H9 (cell line): ENCODE measurements around the gene FCER1G. TPM values are rescaled to one million over a fixed set of nuclear protein-coding genes. Genes with fewer than 3 reads are reported as not detected.

ENCODE experiments used
- DNase-seq: peaks from one replicate; pipeline ENCODE4 v3.0.0-alpha.2; 2017
- H2AFZ ChIP-seq: one replicate; pipeline ENCODE4 v1.6.1; 2013; ENCODE audit warnings: mild to moderate bottlenecking, low read length, control low read depth, moderate library complexity
- H2AK5ac ChIP-seq: 2 replicates; pipeline ENCODE4 v1.6.1; 2013; ENCODE audit warnings: low read length, control low read depth, mixed read lengths; ENCODE audit not compliant: insufficient read length
- H2BK120ac ChIP-seq: one replicate; pipeline ENCODE4 v1.6.1; 2013; ENCODE audit warnings: low read depth, mild to moderate bottlenecking, low read length, control low read depth, inconsistent platforms; ENCODE audit not compliant: poor library complexity, severe bottlenecking
- H2BK12ac ChIP-seq: 2 replicates; pipeline ENCODE4 v1.6.1; 2013; ENCODE audit warnings: low read length, control low read depth, mixed read lengths, low read depth; ENCODE audit not compliant: insufficient read length
- H2BK15ac ChIP-seq: 2 replicates; pipeline ENCODE4 v1.6.1; 2013; ENCODE audit warnings: low read depth, low read length, control low read depth
- H2BK20ac ChIP-seq: one replicate; pipeline ENCODE4 v1.6.1; 2013; ENCODE audit warnings: low read depth, mild to moderate bottlenecking, low read length, control low read depth, inconsistent platforms; ENCODE audit not compliant: poor library complexity, severe bottlenecking
- H2BK5ac ChIP-seq: 2 replicates; pipeline ENCODE4 v1.6.1; 2013; ENCODE audit warnings: low read length, control low read depth, mixed read lengths; ENCODE audit not compliant: insufficient read length
- H3K14ac ChIP-seq: 2 replicates; pipeline ENCODE4 v1.6.1; 2013; ENCODE audit warnings: low read length, control low read depth; ENCODE audit not compliant: insufficient read depth
- H3K18ac ChIP-seq: 2 replicates; pipeline ENCODE4 v1.6.1; 2013; ENCODE audit warnings: low read depth, mild to moderate bottlenecking, mixed read lengths, low read length, control low read depth; ENCODE audit not compliant: insufficient read length
- H3K23ac ChIP-seq: 2 replicates; pipeline ENCODE4 v1.6.1; 2013; ENCODE audit warnings: low read length, control low read depth, mixed read lengths, low read depth; ENCODE audit not compliant: insufficient read length
- H3K23me2 ChIP-seq: 2 replicates; pipeline ENCODE4 v1.6.1; 2013; ENCODE audit warnings: low read depth, mild to moderate bottlenecking, mixed read lengths, low read length, control low read depth; ENCODE audit not compliant: insufficient read length, poor library complexity, severe bottlenecking
- H3K27ac ChIP-seq: 2 replicates; pipeline ENCODE4 v1.5.1; 2013; ENCODE audit warnings: low read length, control low read depth, mixed read lengths, low read depth; ENCODE audit not compliant: insufficient read length
- H3K27me3 ChIP-seq: 2 replicates; pipeline ENCODE4 v1.6.1; 2013; ENCODE audit warnings: low read length, control low read depth, inconsistent platforms; ENCODE audit not compliant: insufficient read depth
- H3K4ac ChIP-seq: 2 replicates; pipeline ENCODE4 v1.6.1; 2013; ENCODE audit warnings: low read depth, mild to moderate bottlenecking, control low read depth, inconsistent platforms, low read length, moderate library complexity
- H3K4me1 ChIP-seq: 2 replicates; pipeline ENCODE4 v1.6.1; 2013; ENCODE audit warnings: low read length, control low read depth, inconsistent platforms; ENCODE audit not compliant: insufficient read depth
- H3K4me2 ChIP-seq: 2 replicates; pipeline ENCODE4 v1.6.1; 2013; ENCODE audit warnings: low read length, control low read depth, mixed read lengths; ENCODE audit not compliant: insufficient read length, insufficient read depth
- H3K56ac ChIP-seq: 2 replicates; pipeline ENCODE4 v1.6.1; 2013; ENCODE audit warnings: low read depth, mild to moderate bottlenecking, mixed read lengths, low read length, control low read depth; ENCODE audit not compliant: insufficient read length
- H3K79me1 ChIP-seq: 2 replicates; pipeline ENCODE4 v1.6.1; 2013; ENCODE audit warnings: low read depth, mild to moderate bottlenecking, moderate library complexity, low read length, control low read depth, inconsistent platforms; ENCODE audit not compliant: insufficient read depth, poor library complexity, severe bottlenecking
- H3K79me2 ChIP-seq: 2 replicates; pipeline ENCODE4 v1.6.1; 2013; ENCODE audit warnings: low read length, control low read depth, inconsistent platforms; ENCODE audit not compliant: insufficient read depth
- H3K9ac ChIP-seq: 2 replicates; pipeline ENCODE4 v1.6.1; 2013; ENCODE audit warnings: low read length, control low read depth, mixed read lengths; ENCODE audit not compliant: insufficient read length; ENCODE audit errors: extremely low read depth
- H3K9me3 ChIP-seq: one replicate; pipeline ENCODE4 v1.6.1; 2013; ENCODE audit warnings: low read depth, low read length, inconsistent platforms; ENCODE audit not compliant: control insufficient read depth
- H3T11ph ChIP-seq: one replicate; pipeline ENCODE4 v1.6.1; 2013; ENCODE audit warnings: mild to moderate bottlenecking, low read length, control low read depth, inconsistent platforms
- H4K20me1 ChIP-seq: one replicate; pipeline ENCODE4 v1.6.1; 2013; ENCODE audit not compliant: control insufficient read depth, insufficient read length, insufficient read depth
- H4K5ac ChIP-seq: 2 replicates; pipeline ENCODE4 v1.6.1; 2013; ENCODE audit warnings: low read depth, mild to moderate bottlenecking, mixed read lengths, low read length, control low read depth; ENCODE audit not compliant: insufficient read length
- H4K8ac ChIP-seq: replicated peaks from 2 replicates; pipeline ENCODE4 v1.6.1; 2013; ENCODE audit warnings: low read length, control low read depth, mixed read lengths, low read depth; ENCODE audit not compliant: insufficient read length
- H4K91ac ChIP-seq: 2 replicates; pipeline ENCODE4 v1.6.1; 2013; ENCODE audit warnings: low read depth, mild to moderate bottlenecking, moderate library complexity, mixed read lengths, low read length, control low read depth; ENCODE audit not compliant: insufficient read length
- H3K27ac Mint-ChIP-seq, 3 experiments: 2 replicates in 2 of 3; 3 replicates in 1 of 3; pipeline ENCODE4 v1.8.0; 2020 to 2021; ENCODE audit warnings: mixed read lengths in 3 of 3, mild to moderate bottlenecking in 1 of 3, moderate library complexity in 1 of 3
- H3K27me3 Mint-ChIP-seq: 2 replicates; pipeline ENCODE4 v1.8.0; 2021; ENCODE audit warnings: low read depth, mild to moderate bottlenecking, moderate library complexity, mixed read lengths
- H3K36me3 Mint-ChIP-seq, 3 experiments: 2 replicates in 2 of 3; 3 replicates in 1 of 3; pipeline ENCODE4 v1.8.0; 2020 to 2021; ENCODE audit warnings: low read depth in 3 of 3, mixed read lengths in 3 of 3; ENCODE audit not compliant: insufficient read depth in 1 of 3
- H3K4me1 Mint-ChIP-seq, 2 experiments: 2 replicates each; pipeline ENCODE4 v1.8.0; 2020; ENCODE audit warnings: mixed read lengths in 2 of 2
- H3K4me3 Mint-ChIP-seq, 2 experiments: 2 replicates in 1 of 2; 3 replicates in 1 of 2; pipeline ENCODE4 v1.8.0; 2020 to 2021; ENCODE audit warnings: mild to moderate bottlenecking in 2 of 2, mixed read lengths in 2 of 2, moderate library complexity in 1 of 2
- H3K9me3 Mint-ChIP-seq, 2 experiments: 2 replicates in 1 of 2; 3 replicates in 1 of 2; pipeline ENCODE4 v1.8.0; 2020; ENCODE audit warnings: mild to moderate bottlenecking in 2 of 2, mixed read lengths in 2 of 2, moderate library complexity in 1 of 2
- WGBS: extraction: QIAGEN DNeasy Blood & Tissue Kit; methylation state at CpG from one replicate; pipeline ENCODE4 v1.1.7; 2013; ENCODE audit warnings: missing lambda C conversion rate, low lambda C conversion rate, mixed read lengths; ENCODE audit not compliant: insufficient read length; ENCODE audit errors: extremely low coverage; 5-methylcytosine and 5-hydroxymethylcytosine counted together
- total RNA-seq: library from RNA; stranded (reverse); gene quantifications from 2 replicates; pipeline ENCODE4 v1.2.1, GENCODE V29; 2021
- TF ChIP-seq, protein P1 (sequence below): fragments of 200-600 bp; sonication (generic); conservative IDR thresholded peaks from 3 replicates; pipeline ENCODE4 v1.8.0; 2021; ENCODE audit warnings: antibody characterized with exemption, mild to moderate bottlenecking

FCER1G gene
- total RNA-seq, 1 experiment from 2014 or later, result 0.90 TPM

DNA sequence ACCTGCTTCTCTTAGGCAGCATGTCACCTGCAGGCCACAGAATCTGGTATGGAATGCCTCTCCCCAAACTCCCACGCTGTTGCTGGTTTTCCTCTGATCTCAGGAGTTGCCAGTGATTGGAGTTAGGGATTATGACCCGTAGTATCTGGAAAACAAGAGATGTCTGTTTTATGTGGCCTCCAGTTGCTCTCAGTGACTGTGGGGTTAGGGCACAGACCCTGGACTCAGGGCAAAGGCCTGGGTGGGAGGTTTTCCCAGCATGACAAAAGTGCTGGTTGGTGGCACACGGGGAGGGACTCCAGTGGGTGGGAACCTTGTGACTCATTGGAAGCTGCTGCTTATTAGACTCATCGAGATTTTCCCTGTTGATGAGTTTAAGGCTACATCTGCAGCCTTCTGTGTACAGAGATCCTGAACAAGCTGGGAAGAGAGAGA lies 23.0 kb downstream of the FCER1G start, which contains the start of gene NR1I3:
Gene NR1I3 (minus strand): TSS at position 165 of the 435 bp plus-strand sequence. CDS start 1,638 bp downstream, outside the sequence.
- H2AK5ac ChIP-seq, result no peak within 1 kb of the TSS
- H2BK20ac ChIP-seq, result no peak within 1 kb of the TSS
- no peak within 1 kb of the TSS for H3T11ph ChIP-seq
- no peak within 1 kb of the TSS for H2AFZ ChIP-seq
- H2BK12ac ChIP-seq, result no peak within 1 kb of the TSS
- no peak within 1 kb of the TSS for H3K23ac ChIP-seq
- no peak within 1 kb of the TSS for H4K5ac ChIP-seq
- H3K79me1 ChIP-seq, result no peaks in the 10 kb centered on the region
- no peak for DNase-seq
- Mint-ChIP-seq H3K27ac (peak within 1 kb of the TSS in 2 of 3 experiments; percentile 32 to 54; a peak in 3 of 7 replicates), H3K36me3 (no peaks in the 10 kb centered on the region), H3K4me1 (peaks cover 0 to 5% of the 10 kb centered on the region in 2 experiments; a peak in 1 of 4 replicates), H3K4me3 (no peak within 1 kb of the TSS), H3K9me3 (no peaks in the 10 kb centered on the region), H3K27me3 (no peaks in the 10 kb centered on the region; the same call in 1 of the 2 replicates)
- no peak within 1 kb of the TSS for H3K56ac ChIP-seq
- TF ChIP-seq, protein P1, sequence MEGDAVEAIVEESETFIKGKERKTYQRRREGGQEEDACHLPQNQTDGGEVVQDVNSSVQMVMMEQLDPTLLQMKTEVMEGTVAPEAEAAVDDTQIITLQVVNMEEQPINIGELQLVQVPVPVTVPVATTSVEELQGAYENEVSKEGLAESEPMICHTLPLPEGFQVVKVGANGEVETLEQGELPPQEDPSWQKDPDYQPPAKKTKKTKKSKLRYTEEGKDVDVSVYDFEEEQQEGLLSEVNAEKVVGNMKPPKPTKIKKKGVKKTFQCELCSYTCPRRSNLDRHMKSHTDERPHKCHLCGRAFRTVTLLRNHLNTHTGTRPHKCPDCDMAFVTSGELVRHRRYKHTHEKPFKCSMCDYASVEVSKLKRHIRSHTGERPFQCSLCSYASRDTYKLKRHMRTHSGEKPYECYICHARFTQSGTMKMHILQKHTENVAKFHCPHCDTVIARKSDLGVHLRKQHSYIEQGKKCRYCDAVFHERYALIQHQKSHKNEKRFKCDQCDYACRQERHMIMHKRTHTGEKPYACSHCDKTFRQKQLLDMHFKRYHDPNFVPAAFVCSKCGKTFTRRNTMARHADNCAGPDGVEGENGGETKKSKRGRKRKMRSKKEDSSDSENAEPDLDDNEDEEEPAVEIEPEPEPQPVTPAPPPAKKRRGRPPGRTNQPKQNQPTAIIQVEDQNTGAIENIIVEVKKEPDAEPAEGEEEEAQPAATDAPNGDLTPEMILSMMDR, result no peak
- H3K4me2 ChIP-seq, result no peak within 1 kb of the TSS
- no peak within 1 kb of the TSS for H3K18ac ChIP-seq
- H3K4me1 ChIP-seq, result no peaks in the 10 kb centered on the region
- H2BK5ac ChIP-seq, result no peak within 1 kb of the TSS
- no peak within 1 kb of the TSS for H4K91ac ChIP-seq
- no peaks in the 10 kb centered on the region for H4K20me1 ChIP-seq
- H3K14ac ChIP-seq, result no peak within 1 kb of the TSS
- H2BK120ac ChIP-seq, result no peak within 1 kb of the TSS
- no peaks in the 10 kb centered on the region for H3K79me2 ChIP-seq
- H3K27me3 ChIP-seq, result peaks cover 4% of the 10 kb centered on the region
- no peak within 1 kb of the TSS for H2BK15ac ChIP-seq
- no peaks in the 10 kb centered on the region for H3K9me3 ChIP-seq
- no peak within 1 kb of the TSS for H3K4ac ChIP-seq
- H3K27ac ChIP-seq, result no peak within 1 kb of the TSS
- H3K9ac ChIP-seq, result no peak within 1 kb of the TSS
- no peaks in the 10 kb centered on the region for H3K23me2 ChIP-seq
- WGBS, result no CpG with 5 or more reads among the region's 4 CpGs
- H4K8ac ChIP-seq, result no peak within 1 kb of the TSS
